Neural cell (in vitro differentiated cells): ENCODE data around the gene DNAH8. TPM values are rescaled to one million over a fixed set of nuclear protein-coding genes. Genes with fewer than 3 reads are reported as not detected.

Experiments used
- H2AFZ ChIP-seq: fragments of 200-600, 300-800 bp; sonication (generic), shearing (Covaris generic); 2 replicates; pipeline ENCODE4 v1.6.0; 2014; ENCODE audit warnings: low read depth, mild to moderate bottlenecking, antibody characterized with exemption, low read length, moderate library complexity
- H3F3A ChIP-seq: fragments of 200-600 bp; shearing (Covaris generic); 2 replicates; pipeline ENCODE4 v1.6.1; 2016; ENCODE audit warnings: mild to moderate bottlenecking, moderate library complexity, mixed read lengths, antibody characterized with exemption, low read length; ENCODE audit not compliant: insufficient read depth, poor library complexity, severe bottlenecking
- H3K27ac ChIP-seq: fragments of 200-600, 300-800 bp; sonication (generic), shearing (Covaris generic); 2 replicates; pipeline ENCODE4 v1.5.1; 2014; ENCODE audit warnings: mild to moderate bottlenecking, low read length, moderate library complexity
- H3K27me3 ChIP-seq: fragments of 300-800, 200-600 bp; sonication (generic), shearing (Covaris generic); 2 replicates; pipeline ENCODE4 v1.6.0; 2014; ENCODE audit warnings: mild to moderate bottlenecking, low read depth, low read length, moderate library complexity; ENCODE audit not compliant: insufficient read depth
- H3K36me3 ChIP-seq: fragments of 300-800, 200-600 bp; sonication (generic), shearing (Covaris generic); 2 replicates; pipeline ENCODE4 v1.5.1; 2014; ENCODE audit warnings: mild to moderate bottlenecking, antibody characterized with exemption, low read length, moderate library complexity; ENCODE audit not compliant: insufficient read depth
- H3K4me2 ChIP-seq: fragments of 300-800, 200-600 bp; sonication (generic), shearing (Covaris generic); 2 replicates; pipeline ENCODE4 v1.6.0; 2014; ENCODE audit warnings: mild to moderate bottlenecking, low read length
- H3K4me3 ChIP-seq: fragments of 300-800, 200-600 bp; sonication (generic), shearing (Covaris generic); 2 replicates; pipeline ENCODE4 v1.5.1; 2014; ENCODE audit warnings: mild to moderate bottlenecking, low read length, moderate library complexity
- H3K79me2 ChIP-seq: fragments of 200-600 bp; shearing (Covaris generic); replicated peaks from 2 replicates; pipeline ENCODE4 v1.6.0; 2014; ENCODE audit warnings: mild to moderate bottlenecking, low read length, moderate library complexity; ENCODE audit not compliant: insufficient read depth
- H3K9ac ChIP-seq: fragments of 300-800, 200-600 bp; sonication (generic), shearing (Covaris generic); 2 replicates; pipeline ENCODE4 v1.6.1; 2016; ENCODE audit warnings: mild to moderate bottlenecking, low read length, mixed read lengths
- H3K9me2 ChIP-seq: fragments of 200-600 bp; shearing (Covaris generic); 2 replicates; pipeline ENCODE4 v1.6.1; 2016; ENCODE audit warnings: mild to moderate bottlenecking, low read length, mixed read lengths; ENCODE audit not compliant: insufficient read depth
- H3K9me3 ChIP-seq: fragments of 200-600, 300-800 bp; sonication (generic), shearing (Covaris generic); 2 replicates; pipeline ENCODE4 v1.6.1; 2016; ENCODE audit warnings: mild to moderate bottlenecking, mixed run types, low read length, moderate library complexity, mixed read lengths
- H4K20me1 ChIP-seq: fragments of 200-600 bp; shearing (Covaris generic); 2 replicates; pipeline ENCODE4 v1.6.1; 2016; ENCODE audit warnings: mild to moderate bottlenecking, mixed run types; ENCODE audit not compliant: insufficient read depth
- EP300 ChIP-seq: fragments of 450-650 bp; conservative IDR thresholded peaks from 2 replicates; pipeline ENCODE4 v1.6.1; 2014; ENCODE audit warnings: antibody characterized with exemption, mild to moderate bottlenecking, moderate library complexity; ENCODE audit not compliant: poor library complexity, severe bottlenecking
- EZH2 ChIP-seq: fragments of 200-600, 300-800 bp; shearing (Covaris generic), sonication (generic); IDR thresholded peaks from 2 replicates; pipeline ENCODE4 v1.6.1; 2014; ENCODE audit warnings: antibody characterized with exemption, low read length, borderline replicate concordance, mild to moderate bottlenecking; ENCODE audit not compliant: insufficient read depth, poor library complexity, severe bottlenecking
- MXI1 ChIP-seq: fragments of 450-650 bp; conservative IDR thresholded peaks from 2 replicates; pipeline ENCODE4 v1.6.1; 2014; ENCODE audit warnings: antibody characterized with exemption, mild to moderate bottlenecking; ENCODE audit not compliant: poor library complexity, severe bottlenecking
- POLR2AphosphoS5 ChIP-seq: IDR thresholded peaks from 2 replicates; pipeline ENCODE4 v1.6.1; 2012
- RAD21 ChIP-seq: fragments of 450-650 bp; conservative IDR thresholded peaks from 2 replicates; pipeline ENCODE4 v1.6.1; 2014; ENCODE audit warnings: antibody characterized with exemption, mild to moderate bottlenecking, moderate library complexity
- SMC3 ChIP-seq: fragments of 450-650 bp; conservative IDR thresholded peaks from 2 replicates; pipeline ENCODE4 v1.6.1; 2014; ENCODE audit warnings: antibody characterized with exemption, mild to moderate bottlenecking, moderate library complexity; ENCODE audit not compliant: poor library complexity
- TAF1 ChIP-seq: IDR thresholded peaks from 2 replicates; pipeline ENCODE4 v1.6.1; 2012; ENCODE audit warnings: low read depth
- polyA plus RNA-seq: library from polyadenylated mRNA; depleted of rRNA; stranded (reverse); fragments of >200 nt; gene quantifications from 2 replicates; pipeline ENCODE4 v1.2.3, GENCODE V29; 2014
- small RNA-seq, 3 experiments: library from RNA; depleted of rRNA; stranded (forward); fragments of <200 nt; gene quantifications; one replicate each; pipeline ENCODE3, GENCODE V24; 2012
- TF ChIP-seq, protein P1 (sequence below): IDR thresholded peaks from 2 replicates; pipeline ENCODE4 v1.6.1; 2012; ENCODE audit warnings: borderline replicate concordance
- TF ChIP-seq, protein P2 (sequence below): fragments of 450-650 bp; IDR thresholded peaks from 2 replicates; pipeline ENCODE4 v1.5.1; 2014; ENCODE audit warnings: antibody characterized with exemption, mild to moderate bottlenecking, moderate library complexity; ENCODE audit not compliant: poor library complexity, severe bottlenecking

Gene DNAH8
- polyA plus RNA-seq, 1 donor from 2014 or later: 0.07 TPM

DNA sequence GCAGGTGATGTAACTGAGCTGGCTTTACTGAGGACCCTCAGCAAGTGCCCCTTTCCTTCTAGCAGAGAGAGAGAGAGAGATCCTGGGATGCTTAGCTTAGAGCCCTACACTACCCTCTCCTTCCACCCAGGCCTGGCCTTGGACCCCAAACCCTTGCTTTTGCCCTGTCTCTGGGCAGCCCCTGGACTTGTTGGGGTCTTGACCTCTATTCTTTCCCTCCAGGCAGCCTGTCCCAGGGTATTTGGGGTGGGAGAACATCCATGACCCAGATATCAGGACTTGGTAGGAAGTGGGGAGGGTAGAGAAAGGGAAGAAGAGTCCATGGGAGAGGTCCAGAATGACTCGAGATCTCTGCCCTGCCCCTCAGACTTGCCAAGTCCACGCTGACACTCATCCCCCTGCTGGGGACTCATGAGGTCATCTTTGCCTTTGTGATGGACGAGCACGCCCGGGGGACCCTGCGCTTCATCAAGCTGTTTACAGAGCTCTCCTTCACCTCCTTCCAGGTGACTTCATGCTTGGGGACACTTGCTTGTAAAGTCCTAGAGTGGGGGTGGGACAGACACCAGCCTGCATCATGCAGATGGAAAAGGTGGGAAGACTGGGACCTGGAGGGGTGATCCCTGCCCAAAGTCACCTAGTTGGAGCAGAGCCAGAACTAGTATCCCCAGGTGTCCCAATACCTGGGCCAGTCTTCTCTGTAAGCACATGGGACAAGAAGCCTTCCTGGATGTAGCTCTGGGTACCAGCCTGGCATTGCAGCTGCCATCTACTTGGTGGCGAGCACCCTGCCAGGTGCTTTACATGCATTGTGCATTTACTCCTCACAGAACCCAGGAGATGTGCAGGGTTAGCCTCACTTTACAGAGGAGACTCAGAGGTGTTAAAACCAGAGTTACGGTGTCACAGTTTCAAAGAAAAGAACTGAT is 364.4 kb downstream of the DNAH8 start:
- no peaks in the 10 kb centered on the region for H3F3A ChIP-seq
- no peaks in the 10 kb centered on the region for H3K9me2 ChIP-seq
- no peaks in the 10 kb centered on the region for H4K20me1 ChIP-seq
- TF ChIP-seq, protein P1, sequence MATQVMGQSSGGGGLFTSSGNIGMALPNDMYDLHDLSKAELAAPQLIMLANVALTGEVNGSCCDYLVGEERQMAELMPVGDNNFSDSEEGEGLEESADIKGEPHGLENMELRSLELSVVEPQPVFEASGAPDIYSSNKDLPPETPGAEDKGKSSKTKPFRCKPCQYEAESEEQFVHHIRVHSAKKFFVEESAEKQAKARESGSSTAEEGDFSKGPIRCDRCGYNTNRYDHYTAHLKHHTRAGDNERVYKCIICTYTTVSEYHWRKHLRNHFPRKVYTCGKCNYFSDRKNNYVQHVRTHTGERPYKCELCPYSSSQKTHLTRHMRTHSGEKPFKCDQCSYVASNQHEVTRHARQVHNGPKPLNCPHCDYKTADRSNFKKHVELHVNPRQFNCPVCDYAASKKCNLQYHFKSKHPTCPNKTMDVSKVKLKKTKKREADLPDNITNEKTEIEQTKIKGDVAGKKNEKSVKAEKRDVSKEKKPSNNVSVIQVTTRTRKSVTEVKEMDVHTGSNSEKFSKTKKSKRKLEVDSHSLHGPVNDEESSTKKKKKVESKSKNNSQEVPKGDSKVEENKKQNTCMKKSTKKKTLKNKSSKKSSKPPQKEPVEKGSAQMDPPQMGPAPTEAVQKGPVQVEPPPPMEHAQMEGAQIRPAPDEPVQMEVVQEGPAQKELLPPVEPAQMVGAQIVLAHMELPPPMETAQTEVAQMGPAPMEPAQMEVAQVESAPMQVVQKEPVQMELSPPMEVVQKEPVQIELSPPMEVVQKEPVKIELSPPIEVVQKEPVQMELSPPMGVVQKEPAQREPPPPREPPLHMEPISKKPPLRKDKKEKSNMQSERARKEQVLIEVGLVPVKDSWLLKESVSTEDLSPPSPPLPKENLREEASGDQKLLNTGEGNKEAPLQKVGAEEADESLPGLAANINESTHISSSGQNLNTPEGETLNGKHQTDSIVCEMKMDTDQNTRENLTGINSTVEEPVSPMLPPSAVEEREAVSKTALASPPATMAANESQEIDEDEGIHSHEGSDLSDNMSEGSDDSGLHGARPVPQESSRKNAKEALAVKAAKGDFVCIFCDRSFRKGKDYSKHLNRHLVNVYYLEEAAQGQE: no peak
- no peak for TF ChIP-seq SMC3
- no peak for TF ChIP-seq EZH2
- TF ChIP-seq TAF1: no peak
- TF ChIP-seq, protein P2, sequence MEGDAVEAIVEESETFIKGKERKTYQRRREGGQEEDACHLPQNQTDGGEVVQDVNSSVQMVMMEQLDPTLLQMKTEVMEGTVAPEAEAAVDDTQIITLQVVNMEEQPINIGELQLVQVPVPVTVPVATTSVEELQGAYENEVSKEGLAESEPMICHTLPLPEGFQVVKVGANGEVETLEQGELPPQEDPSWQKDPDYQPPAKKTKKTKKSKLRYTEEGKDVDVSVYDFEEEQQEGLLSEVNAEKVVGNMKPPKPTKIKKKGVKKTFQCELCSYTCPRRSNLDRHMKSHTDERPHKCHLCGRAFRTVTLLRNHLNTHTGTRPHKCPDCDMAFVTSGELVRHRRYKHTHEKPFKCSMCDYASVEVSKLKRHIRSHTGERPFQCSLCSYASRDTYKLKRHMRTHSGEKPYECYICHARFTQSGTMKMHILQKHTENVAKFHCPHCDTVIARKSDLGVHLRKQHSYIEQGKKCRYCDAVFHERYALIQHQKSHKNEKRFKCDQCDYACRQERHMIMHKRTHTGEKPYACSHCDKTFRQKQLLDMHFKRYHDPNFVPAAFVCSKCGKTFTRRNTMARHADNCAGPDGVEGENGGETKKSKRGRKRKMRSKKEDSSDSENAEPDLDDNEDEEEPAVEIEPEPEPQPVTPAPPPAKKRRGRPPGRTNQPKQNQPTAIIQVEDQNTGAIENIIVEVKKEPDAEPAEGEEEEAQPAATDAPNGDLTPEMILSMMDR: no peak
- no peak for TF ChIP-seq EP300
- TF ChIP-seq RAD21: no peak
- no peak for TF ChIP-seq MXI1
- no peak for TF ChIP-seq POLR2AphosphoS5
- H3K27me3 ChIP-seq: no peaks in the 10 kb centered on the region
- no peak overlapping the region for H3K27ac ChIP-seq
- no peaks in the 10 kb centered on the region for H3K36me3 ChIP-seq
- H3K9ac ChIP-seq: no peak overlapping the region
- H2AFZ ChIP-seq: no peak overlapping the region
- H3K9me3 ChIP-seq: no peaks in the 10 kb centered on the region
- no peaks in the 10 kb centered on the region for H3K79me2 ChIP-seq
- H3K4me3 ChIP-seq: no peak overlapping the region
- H3K4me2 ChIP-seq: no peak overlapping the region

Small RNA genes within 50 kb of the gene (small RNA-seq; reads per million reads assigned to genes)
- gene AL034345.1 (0 reads per million in 3 experiments), gene RF00393 (0 to 0.23 (median 0.08) reads per million in 3 experiments)

Other genes with a start within 250 kb of the DNAH8 start
- gene BTBD9, start 75.4 kb upstream of the DNAH8 start, polyA plus RNA-seq: 6.2 and 7.9 TPM in 2 replicates
- 94.8 and 101 TPM in 2 replicates for gene GLO1, start 12.2 kb upstream of the DNAH8 start, polyA plus RNA-seq